Effector memory CD4-positive, alpha-beta T cell (primary cell): ENCODE results near the gene C17orf107.
"Not testable (repeated sequence)": the region's sequence is repeated elsewhere in the genome, so short reads cannot be mapped to it uniquely, and the experiment has no call there.

Experiments
- DNase-seq, 3 donors: peaks; one replicate each; pipeline ENCODE4 v3.0.0-alpha.2; 2020
- H3K27ac ChIP-seq: 2 replicates; pipeline ENCODE4 v1.7.0; 2013; ENCODE audit warnings: mild to moderate bottlenecking, low read length, moderate library complexity; ENCODE audit not compliant: insufficient read depth, poor library complexity, severe bottlenecking
- H3K27me3 ChIP-seq: replicated peaks from 2 replicates; pipeline ENCODE4 v1.7.0; 2013; ENCODE audit warnings: mild to moderate bottlenecking, low read length; ENCODE audit not compliant: insufficient read depth, control insufficient read depth, poor library complexity, severe bottlenecking
- H3K36me3 ChIP-seq: 2 replicates; pipeline ENCODE4 v1.7.0; 2013; ENCODE audit warnings: mild to moderate bottlenecking, low read length, moderate library complexity; ENCODE audit not compliant: control insufficient read depth, insufficient read depth
- H3K4me1 ChIP-seq: 2 replicates; pipeline ENCODE4 v1.7.0; 2013; ENCODE audit warnings: low read length, mild to moderate bottlenecking; ENCODE audit not compliant: control insufficient read depth, insufficient read depth, poor library complexity, severe bottlenecking
- H3K4me3 ChIP-seq: 2 replicates; pipeline ENCODE4 v1.7.0; 2013; ENCODE audit warnings: low read length, low read depth, mild to moderate bottlenecking; ENCODE audit not compliant: insufficient read depth, poor library complexity, severe bottlenecking
- H3K9me3 ChIP-seq: 2 replicates; pipeline ENCODE4 v1.7.0; 2013; ENCODE audit warnings: mild to moderate bottlenecking, low read length, moderate library complexity; ENCODE audit not compliant: control insufficient read depth
- total RNA-seq, 3 donors: gene quantifications; one replicate each; lab custom pipeline; 2026; lab: John Stamatoyannopoulos, UW

Gene C17orf107
- 25.2 to 54.6 (median 31.6) reads per million in 3 donors for total RNA-seq

DNA sequence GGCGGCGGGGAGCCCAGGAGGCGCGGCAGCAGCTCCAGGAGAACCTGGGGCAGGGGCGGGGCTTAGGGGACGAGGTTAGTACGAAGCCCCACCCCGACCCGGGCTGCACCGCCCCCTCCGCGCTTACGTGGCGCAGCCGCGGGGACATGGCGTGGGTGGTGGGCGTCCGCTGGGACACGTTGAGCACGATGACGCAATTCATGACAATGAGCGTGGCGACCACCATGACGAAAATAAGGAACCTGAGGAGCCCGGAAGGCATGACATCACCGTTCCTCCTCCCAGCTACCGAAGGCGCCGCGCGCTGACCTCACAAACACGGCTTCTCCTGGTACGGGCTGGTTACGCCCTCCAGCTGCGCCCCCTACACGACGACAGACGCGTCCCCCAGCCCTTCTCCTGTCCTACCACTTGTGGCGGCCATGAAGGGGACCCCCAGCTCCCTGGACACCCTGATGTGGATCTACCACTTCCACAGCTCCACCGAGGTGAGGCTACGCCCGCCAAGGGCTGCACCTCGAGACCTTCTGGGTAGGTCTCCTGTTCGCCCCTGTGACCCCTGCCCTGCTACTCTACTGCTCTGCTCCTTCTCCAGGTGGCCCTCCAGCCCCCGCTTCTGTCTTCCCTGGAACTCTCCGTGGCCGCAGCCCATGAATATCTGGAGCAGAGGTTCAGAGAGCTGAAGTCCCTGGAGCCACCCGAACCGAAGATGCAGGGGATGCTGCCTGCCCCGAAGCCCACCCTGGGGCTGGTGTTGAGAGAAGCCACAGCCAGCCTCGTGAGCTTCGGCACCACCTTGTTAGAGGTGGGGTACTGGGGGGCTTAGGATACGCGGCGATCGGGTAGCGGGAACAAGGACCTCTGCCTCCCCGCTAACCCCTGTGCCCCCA is at the start of gene C17orf107:
Gene C17orf107, plus strand, starts transcription at position 196 of the 890 bp plus-strand sequence. Its CDS starts 227 bp downstream, at position 423.
- Histone ChIP-seq H3K9me3 (no peaks in the 10 kb centered on the region), H3K4me3 (peak within 1 kb of the TSS; percentile 51), H3K27me3 (no peaks in the 10 kb centered on the region), H3K4me1 (peaks cover 29% of the 10 kb centered on the region), H3K27ac (peak within 1 kb of the TSS; percentile 50), H3K36me3 (peaks cover 21% of the 10 kb centered on the region)
- peak; percentile 90 to 95 (median 93) for DNase-seq

DNA sequence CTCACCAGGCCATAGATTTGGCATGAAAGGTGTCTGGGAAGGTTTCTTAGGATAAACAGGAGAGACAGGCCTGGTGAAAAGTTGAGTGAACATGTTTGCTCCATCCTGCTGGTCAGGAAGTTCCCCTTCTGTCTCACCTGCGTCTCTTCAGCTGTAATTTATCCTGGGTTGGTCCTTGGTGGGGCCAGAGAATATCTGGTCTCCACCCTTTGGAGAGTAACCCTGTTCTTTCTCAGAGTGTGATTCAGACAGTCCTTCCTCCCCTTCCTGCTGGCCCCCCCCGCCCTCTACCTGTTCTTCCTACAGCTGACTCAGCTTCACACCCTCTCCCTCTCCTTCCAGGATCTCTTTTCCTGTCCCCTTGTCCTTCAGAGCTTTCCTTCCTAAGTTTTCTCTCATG is 49.1 kb upstream of the C17orf107 start:
- Histone ChIP-seq H3K4me3 (no peak overlapping the region), H3K4me1 (no peaks in the 10 kb centered on the region), H3K27me3 (no peaks in the 10 kb centered on the region), H3K36me3 (peaks cover 6% of the 10 kb centered on the region), H3K9me3 (no peaks in the 10 kb centered on the region), H3K27ac (no peak overlapping the region)
- DNase-seq, result no peak

DNA sequence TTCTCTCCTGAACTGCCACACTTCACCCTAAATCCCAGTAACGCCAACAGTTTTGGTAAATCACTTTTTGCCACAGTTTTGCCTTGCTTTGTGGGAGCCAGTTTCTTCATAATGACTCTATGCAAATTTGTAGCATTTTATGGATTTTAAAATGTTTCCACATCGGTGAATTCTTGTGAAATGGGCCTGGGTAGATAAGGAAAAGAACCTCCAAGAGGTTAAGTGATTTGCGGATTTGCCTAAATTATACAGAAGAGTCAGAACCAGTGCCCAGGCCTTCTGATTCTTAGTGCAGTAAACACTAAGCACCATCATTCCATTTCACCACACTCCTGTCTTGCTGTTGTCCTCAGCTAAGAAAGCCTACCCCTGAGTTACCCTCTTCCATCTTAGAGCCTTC is 48.3 kb upstream of the C17orf107 start:
- Histone ChIP-seq H3K4me3 (no peak overlapping the region), H3K36me3 (peaks cover 6% of the 10 kb centered on the region), H3K27ac (no peak overlapping the region), H3K4me1 (no peaks in the 10 kb centered on the region), H3K9me3 (no peaks in the 10 kb centered on the region), H3K27me3 (no peaks in the 10 kb centered on the region)
- no peak for DNase-seq

DNA sequence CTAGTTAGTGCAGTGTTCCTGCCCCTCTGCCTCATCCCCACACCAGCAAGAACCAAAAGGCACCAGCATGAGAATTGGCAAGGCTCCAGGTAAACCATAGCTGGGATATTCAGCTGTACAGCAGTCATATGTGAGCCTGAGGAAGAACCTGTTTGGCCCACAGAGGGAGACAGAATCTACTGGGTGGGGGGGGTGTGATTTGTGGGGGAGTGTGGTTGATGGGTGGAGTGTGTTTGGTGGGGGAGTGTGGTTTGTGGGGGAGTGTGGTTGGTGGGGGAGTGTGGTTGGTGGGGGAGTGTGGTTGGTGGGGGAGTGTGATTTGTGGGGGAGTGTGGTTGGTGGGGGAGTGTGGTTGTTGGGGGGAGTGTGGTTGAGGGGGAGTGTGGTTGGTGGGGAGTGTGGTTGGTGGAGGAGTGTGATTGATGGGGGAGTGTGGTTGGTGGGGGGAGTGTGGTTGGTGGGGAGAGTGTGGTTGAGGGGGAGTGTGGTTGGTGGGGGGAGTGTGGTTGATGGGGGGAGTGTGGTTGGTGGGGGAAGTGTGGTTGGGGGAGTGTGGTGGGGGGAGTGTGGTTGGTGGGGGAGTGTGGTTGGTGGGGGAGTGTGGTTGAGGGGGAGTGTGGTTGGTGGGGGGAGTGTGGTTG is 46.6 kb upstream of the C17orf107 start:
- no peaks in the 10 kb centered on the region for H3K27me3 ChIP-seq
- DNase-seq, result peak in 2 of 3 donors; percentile 28 to 30
- no peak overlapping the region for H3K4me3 ChIP-seq
- no peaks in the 10 kb centered on the region for H3K9me3 ChIP-seq
- H3K27ac ChIP-seq, result no peak overlapping the region
- no peaks in the 10 kb centered on the region for H3K4me1 ChIP-seq
- peaks cover 10% of the 10 kb centered on the region for H3K36me3 ChIP-seq

GRCh38 chr17:4853208-4853671 is 46.1 kb upstream of the C17orf107 start:
- Histone ChIP-seq H3K27ac (no peak overlapping the region), H3K4me3 (no peak overlapping the region), H3K27me3 (no peaks in the 10 kb centered on the region), H3K9me3 (no peaks in the 10 kb centered on the region), H3K4me1 (no peaks in the 10 kb centered on the region), H3K36me3 (peaks cover 10% of the 10 kb centered on the region)
- DNase-seq, result peak in 1 of 3 donors; percentile 7

- no peaks in the 10 kb centered on the region for H3K9me3 ChIP-seq
- no peaks in the 10 kb centered on the region for H3K27me3 ChIP-seq
- peaks cover 12% of the 10 kb centered on the region for H3K36me3 ChIP-seq
- no peak overlapping the region for H3K27ac ChIP-seq
- DNase-seq, result no peak
- H3K4me3 ChIP-seq, result no peak overlapping the region
- H3K4me1 ChIP-seq, result no peaks in the 10 kb centered on the region
Measured at GRCh38 chr17:4854111-4854681, 45.1 kb upstream of the C17orf107 start.

DNA sequence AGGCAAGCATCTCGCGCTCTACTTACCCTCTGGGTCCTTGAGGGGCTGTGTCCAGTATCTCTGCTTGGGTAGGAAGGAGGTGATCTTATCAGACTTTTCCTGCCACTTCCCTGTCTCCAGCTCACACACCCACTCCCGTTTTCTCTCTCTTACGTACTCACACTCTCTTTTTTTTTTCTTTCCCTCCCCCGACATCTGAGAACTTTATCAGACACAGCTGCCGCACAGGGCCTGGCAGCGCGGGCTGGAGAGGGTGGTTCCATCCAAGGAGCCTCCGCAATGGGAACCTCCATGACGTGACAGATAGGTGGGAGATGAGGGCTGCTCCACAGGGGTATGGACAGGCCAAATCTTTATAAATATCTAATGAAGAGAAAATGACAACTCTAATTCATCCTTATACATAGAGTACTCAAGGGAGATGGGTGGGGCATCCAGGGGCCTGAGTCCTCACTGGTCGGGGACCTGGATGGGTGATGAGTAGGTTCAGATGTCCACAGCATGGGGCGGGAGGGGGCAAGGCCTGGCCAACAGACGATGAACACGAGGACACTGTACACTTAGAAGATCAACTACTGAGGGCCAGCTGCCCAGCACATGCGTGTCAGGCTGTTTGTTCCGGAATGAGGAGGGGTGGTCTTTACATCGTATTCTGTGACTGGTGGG is 42.9 kb upstream of the C17orf107 start:
- Histone ChIP-seq H3K9me3 (no peaks in the 10 kb centered on the region), H3K36me3 (peaks cover 18% of the 10 kb centered on the region), H3K4me1 (no peaks in the 10 kb centered on the region), H3K4me3 (no peak overlapping the region), H3K27ac (no peak overlapping the region), H3K27me3 (no peaks in the 10 kb centered on the region)
- DNase-seq, result no peak

- no peaks in the 10 kb centered on the region for H3K4me1 ChIP-seq
- H3K9me3 ChIP-seq, result no peaks in the 10 kb centered on the region
- no peak overlapping the region for H3K27ac ChIP-seq
- no peak overlapping the region for H3K4me3 ChIP-seq
- H3K36me3 ChIP-seq, result peaks cover 18% of the 10 kb centered on the region
- DNase-seq, result no peak
- no peaks in the 10 kb centered on the region for H3K27me3 ChIP-seq
Measured at GRCh38 chr17:4856937-4857314, 42.4 kb upstream of the C17orf107 start.

GRCh38 chr17:4857347-4857746 is 42.0 kb upstream of the C17orf107 start:
- H3K27ac ChIP-seq, DNase-seq, H3K4me3 ChIP-seq, H3K27me3 ChIP-seq, H3K9me3 ChIP-seq, H3K4me1 ChIP-seq: not testable (repeated sequence)
- peaks cover 18% of the 10 kb centered on the region for H3K36me3 ChIP-seq
